Stimulated activated naive CD8-positive, alpha-beta T cell treated with anti-CD3 and anti-CD28 coated beads, Interleukin-15, Interleukin-2, amounts not matched to agents 100 ng/mL and 50 ng/mL, for 24 hours (primary cell): ENCODE results near the gene GHRL.

ENCODE experiments used
- H3K27ac Mint-ChIP-seq: one replicate; pipeline ENCODE4 v1.8.0; 2021; ENCODE audit warnings: mild to moderate bottlenecking, mixed read lengths
- H3K27me3 Mint-ChIP-seq: one replicate; pipeline ENCODE4 v1.8.0; 2021; ENCODE audit warnings: mixed read lengths
- H3K36me3 Mint-ChIP-seq: one replicate; pipeline ENCODE4 v1.8.0; 2021; ENCODE audit warnings: low read depth, mixed read lengths
- H3K4me1 Mint-ChIP-seq: one replicate; pipeline ENCODE4 v1.8.0; 2021; ENCODE audit warnings: low read depth, mixed read lengths
- H3K4me3 Mint-ChIP-seq: one replicate; pipeline ENCODE4 v1.8.0; 2021; ENCODE audit warnings: mild to moderate bottlenecking, mixed read lengths
- H3K9me3 Mint-ChIP-seq: one replicate; pipeline ENCODE4 v1.8.0; 2021; ENCODE audit warnings: mixed read lengths

The GHRL gene, protein sequence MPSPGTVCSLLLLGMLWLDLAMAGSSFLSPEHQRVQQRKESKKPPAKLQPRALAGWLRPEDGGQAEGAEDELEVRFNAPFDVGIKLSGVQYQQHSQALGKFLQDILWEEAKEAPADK

DNA sequence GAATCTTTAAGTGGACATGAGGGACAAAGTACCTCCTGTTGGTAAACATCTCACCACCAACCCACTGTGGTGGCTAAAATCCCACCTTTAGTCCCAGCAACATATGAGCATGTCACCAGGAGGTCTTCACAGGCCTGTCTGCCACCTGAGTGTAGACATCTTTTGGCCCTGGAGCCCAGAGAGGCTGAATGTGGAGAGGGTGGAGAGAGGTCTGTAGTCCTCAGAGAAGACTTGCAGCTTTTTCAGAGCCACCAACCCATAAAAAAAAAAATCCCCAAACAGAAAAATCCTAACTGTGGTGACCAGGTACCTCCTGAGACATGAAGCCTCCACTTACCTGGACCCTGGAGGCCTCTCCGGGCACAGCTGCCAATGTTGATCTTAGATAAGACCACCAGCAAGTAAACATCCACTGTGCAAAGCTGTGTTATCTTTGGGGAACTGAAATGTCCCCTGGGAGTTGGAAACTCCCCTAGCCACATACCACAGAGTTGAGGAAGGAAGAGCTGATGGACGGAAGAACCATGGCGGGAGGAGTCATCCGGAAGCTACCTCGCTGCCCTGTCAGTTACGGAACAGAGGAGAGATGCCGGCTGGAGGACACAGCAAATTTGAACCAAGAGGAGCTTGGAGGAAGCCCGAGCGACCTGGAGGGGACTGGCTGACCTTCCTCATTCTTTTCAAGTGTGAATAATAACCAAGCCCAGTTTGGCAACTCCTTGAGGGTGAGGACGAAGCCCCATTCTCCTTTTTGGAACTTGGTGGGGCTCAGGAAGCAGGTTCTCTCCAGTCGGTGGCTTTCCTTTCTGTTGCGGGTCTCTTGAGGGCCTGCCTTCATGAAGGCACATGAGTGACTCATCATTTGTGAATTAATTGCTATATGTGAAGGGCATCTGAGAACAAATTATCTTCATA lies at the start of gene GHRL:
GHRL (minus strand) TSS at position 443 of the 915 bp plus-strand sequence. CDS start 2,767 bp downstream, outside the sequence.
- H3K9me3 Mint-ChIP-seq, result no peaks in the 10 kb centered on the region
- H3K27ac Mint-ChIP-seq, result peak within 1 kb of the TSS; percentile 54
- H3K4me3 Mint-ChIP-seq, result peak within 1 kb of the TSS; percentile 33
- peaks cover 26% of the 10 kb centered on the region for H3K4me1 Mint-ChIP-seq
- peaks cover 45% of the 10 kb centered on the region for H3K36me3 Mint-ChIP-seq
- H3K27me3 Mint-ChIP-seq, result no peaks in the 10 kb centered on the region

DNA sequence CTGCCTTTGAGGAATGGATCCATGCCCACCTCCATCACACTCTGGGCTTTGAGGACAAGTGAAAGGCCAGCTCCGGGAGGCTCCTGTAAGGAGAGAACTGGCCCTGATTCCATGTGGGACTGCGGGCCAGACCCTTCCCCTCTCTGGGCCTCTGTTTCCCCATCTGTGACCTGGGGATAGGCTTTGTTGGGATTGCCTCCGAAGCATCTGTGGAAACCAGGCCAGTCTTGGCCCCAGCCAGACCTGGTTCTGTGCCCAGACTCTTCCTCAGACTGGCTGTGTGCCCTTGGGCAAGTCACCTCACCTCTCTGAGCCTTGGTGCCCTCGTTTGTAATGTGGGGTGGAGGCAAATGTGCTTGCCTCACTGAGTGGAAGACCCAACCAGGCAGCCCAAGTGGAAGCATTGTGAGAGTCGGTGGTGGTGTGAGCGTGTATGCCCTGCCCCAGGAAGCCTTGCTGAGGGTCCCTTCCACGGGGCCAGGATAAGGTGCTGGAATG lies 49.2 kb upstream of the GHRL start:
- Mint-ChIP-seq H3K27ac (no peak overlapping the region), H3K27me3 (no peaks in the 10 kb centered on the region), H3K36me3 (no peaks in the 10 kb centered on the region), H3K9me3 (no peaks in the 10 kb centered on the region), H3K4me3 (no peak overlapping the region), H3K4me1 (no peaks in the 10 kb centered on the region)

DNA sequence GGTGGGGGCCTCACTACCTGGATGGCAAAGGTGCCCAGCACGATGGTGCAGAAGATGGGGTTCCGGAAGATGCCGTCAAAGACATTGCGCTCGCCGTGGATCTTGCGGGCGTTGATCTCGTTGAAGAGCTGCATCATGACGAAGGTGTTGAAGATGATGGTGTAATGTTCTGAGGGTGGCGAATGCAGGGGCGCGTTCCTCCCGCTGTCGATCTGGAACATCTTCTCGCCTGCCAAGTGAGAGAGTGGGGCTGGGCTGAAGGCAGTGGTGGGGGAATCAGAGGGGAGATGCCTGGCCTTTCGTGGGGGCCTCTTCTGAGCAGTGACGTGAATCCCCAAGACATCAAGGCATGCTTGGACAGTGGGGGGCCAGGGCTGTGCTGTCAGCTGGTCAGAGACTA lies 47.7 kb upstream of the GHRL start:
- H3K27me3 Mint-ChIP-seq, result no peaks in the 10 kb centered on the region
- H3K27ac Mint-ChIP-seq, result no peak overlapping the region

DNA sequence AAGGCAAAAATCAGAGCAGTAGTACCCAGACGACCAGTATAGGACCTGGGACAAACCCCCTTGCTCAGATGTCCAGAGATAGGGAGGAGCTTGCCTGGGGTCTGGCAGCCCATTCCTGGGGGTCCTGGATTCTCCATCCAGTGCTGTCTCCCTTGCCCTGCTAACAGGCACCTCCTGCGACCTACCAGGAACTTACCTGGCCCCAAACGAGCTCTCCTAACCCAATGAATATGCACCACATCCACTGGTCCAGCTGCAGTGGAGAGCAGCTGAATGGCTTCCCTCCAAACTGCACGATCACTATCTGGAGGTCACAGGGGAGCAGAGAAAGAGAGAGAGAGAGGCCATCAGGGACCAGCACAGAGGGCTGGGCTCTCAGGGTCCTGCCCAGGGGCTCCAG lies 47.3 kb upstream of the GHRL start:
- Mint-ChIP-seq H3K27me3 (no peaks in the 10 kb centered on the region), H3K9me3 (no peaks in the 10 kb centered on the region)

More for the DNA sequence above, 47.7 kb upstream of the GHRL start:
- Mint-ChIP-seq H3K9me3 (no peaks in the 10 kb centered on the region), H3K4me3 (no peak overlapping the region), H3K36me3 (no peaks in the 10 kb centered on the region), H3K4me1 (no peaks in the 10 kb centered on the region)

DNA sequence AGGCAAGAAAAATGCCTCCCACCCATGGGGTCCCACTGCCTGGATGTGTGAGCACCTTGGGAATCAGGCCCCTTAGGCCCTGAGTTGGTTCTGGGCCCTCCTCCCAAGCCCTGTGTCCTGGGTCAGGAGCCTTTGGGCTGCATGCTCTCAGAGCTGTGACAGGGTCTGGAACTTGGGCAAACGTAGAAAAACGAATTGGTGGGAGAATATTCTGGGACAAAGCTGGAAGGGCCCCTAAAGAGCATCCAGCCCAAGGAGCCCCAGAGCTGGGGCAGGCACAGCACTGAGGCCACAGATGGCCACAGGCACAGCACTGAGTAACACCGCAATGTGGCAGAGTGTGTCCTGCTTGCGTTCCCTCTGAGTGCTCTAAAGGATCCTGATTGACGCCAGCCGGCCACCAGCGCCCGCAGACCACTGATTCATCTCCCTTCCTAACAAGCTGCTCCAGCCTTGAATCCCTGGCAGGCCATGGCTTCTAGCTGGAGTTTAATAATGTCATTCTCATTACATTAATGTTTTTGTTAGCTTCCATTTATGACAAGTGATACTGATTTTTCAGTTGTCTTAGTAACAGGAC lies 46.7 kb upstream of the GHRL start:
- Mint-ChIP-seq H3K9me3 (no peaks in the 10 kb centered on the region), H3K36me3 (no peaks in the 10 kb centered on the region), H3K4me3 (no peak overlapping the region), H3K27ac (no peak overlapping the region), H3K4me1 (no peaks in the 10 kb centered on the region), H3K27me3 (no peaks in the 10 kb centered on the region)

More for the DNA sequence above, 47.3 kb upstream of the GHRL start:
- no peaks in the 10 kb centered on the region for H3K4me1 Mint-ChIP-seq
- H3K4me3 Mint-ChIP-seq, result no peak overlapping the region
- no peaks in the 10 kb centered on the region for H3K36me3 Mint-ChIP-seq
- H3K27ac Mint-ChIP-seq, result no peak overlapping the region

DNA sequence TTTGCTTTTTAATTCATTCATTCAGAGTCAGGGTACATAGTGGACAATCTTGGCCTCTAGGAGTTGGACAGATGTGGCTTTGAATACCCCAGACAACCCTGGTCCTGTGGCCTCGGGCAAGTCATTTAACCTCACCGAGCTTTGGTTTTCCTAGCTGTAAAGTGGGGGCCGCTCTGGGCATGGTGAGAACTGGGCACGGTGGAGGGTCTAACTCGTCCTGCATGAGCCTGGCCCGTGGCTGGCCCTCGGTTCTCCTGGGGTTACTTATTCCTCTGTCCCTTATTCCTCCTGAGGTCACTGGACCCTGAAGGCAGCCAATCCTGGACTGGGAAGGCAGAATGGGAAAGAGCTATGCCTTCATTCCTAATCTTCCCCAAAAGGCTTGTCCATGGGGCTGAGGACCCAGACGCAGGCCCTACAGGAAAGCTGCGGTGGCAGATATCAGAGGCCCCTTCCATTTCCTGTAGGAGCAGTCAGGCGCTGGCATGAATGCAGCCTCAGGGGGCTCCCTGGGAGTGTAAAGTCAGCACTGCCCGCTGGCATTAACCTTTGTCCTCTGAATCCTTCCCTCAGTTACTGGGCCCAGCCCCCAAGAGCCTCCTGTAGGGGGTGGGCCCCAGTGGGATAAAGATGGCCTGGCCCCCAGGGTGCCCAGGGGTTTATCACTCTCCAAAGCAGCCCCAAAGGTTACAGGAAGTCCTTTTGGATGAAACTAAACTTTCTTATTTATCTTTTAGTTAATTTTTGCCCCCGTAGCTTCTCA lies 46.0 kb upstream of the GHRL start:
- H3K36me3 Mint-ChIP-seq, result no peaks in the 10 kb centered on the region
- no peaks in the 10 kb centered on the region for H3K9me3 Mint-ChIP-seq
- no peak overlapping the region for H3K4me3 Mint-ChIP-seq
- H3K27me3 Mint-ChIP-seq, result no peaks in the 10 kb centered on the region
- H3K4me1 Mint-ChIP-seq, result no peaks in the 10 kb centered on the region
- H3K27ac Mint-ChIP-seq, result no peak overlapping the region

DNA sequence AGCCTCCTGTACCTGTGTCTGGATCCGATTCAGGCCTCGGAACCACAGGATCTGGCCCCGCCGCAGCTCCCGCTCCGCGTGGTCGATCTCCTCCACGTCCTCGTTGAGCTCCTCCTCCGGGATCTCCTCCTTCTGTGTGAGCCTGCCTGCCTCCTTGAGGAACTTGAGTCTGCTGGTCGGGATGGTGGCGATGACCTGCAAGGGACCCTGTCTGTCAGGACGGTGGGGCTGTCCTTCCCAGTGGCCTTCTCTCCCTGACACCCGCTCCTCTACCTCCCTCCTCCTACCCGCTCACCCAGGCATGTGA lies 45.4 kb upstream of the GHRL start:
- Mint-ChIP-seq H3K36me3 (no peaks in the 10 kb centered on the region), H3K27ac (no peak overlapping the region), H3K9me3 (no peaks in the 10 kb centered on the region), H3K27me3 (no peaks in the 10 kb centered on the region), H3K4me1 (peaks cover 5% of the 10 kb centered on the region), H3K4me3 (no peak overlapping the region)

DNA sequence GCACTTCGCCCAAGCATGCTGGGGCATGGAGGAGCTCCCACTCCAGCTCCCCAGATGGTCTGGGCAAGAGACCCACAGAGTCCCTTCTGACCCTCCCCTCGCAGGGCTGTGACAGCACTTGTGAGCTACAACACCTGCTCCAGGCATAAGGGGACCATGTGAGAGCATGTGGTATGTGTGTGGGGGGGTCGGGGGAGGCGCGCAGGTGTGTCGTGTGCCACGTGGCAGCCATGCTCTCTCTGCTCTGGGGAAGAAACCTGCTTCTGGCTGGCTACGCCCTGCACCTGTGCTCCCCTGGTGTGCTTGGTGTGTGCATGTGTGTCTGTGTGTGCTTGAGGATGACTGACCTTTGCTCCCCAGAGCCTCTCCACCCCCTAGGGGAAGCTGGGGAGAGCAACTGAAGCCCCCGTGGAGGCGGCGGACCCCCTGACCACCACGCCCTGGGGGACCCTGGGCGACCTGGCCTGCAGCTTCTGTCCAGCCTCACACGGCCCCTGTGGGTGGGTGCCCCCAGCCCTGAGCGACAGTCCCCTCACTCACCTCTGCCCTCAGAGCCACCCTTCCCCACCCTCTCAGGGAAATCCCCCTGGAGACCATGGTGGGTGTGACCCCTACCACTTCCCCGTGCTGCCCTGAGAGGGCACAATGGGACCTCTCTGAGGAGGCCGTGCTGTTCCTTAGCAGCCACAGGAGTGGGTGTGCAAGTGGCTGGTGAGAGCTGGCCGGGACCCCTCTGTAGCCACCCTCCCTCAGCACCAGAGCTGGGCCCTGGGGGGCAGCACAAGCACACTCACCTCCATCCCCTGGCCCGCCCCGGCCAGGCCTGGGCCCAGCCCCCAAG lies 44.8 kb upstream of the GHRL start:
- H3K27me3 Mint-ChIP-seq, result no peaks in the 10 kb centered on the region
- no peak overlapping the region for H3K27ac Mint-ChIP-seq
- H3K36me3 Mint-ChIP-seq, result no peaks in the 10 kb centered on the region
- H3K4me3 Mint-ChIP-seq, result no peak overlapping the region
- peaks cover 10% of the 10 kb centered on the region for H3K4me1 Mint-ChIP-seq
- H3K9me3 Mint-ChIP-seq, result no peaks in the 10 kb centered on the region

DNA sequence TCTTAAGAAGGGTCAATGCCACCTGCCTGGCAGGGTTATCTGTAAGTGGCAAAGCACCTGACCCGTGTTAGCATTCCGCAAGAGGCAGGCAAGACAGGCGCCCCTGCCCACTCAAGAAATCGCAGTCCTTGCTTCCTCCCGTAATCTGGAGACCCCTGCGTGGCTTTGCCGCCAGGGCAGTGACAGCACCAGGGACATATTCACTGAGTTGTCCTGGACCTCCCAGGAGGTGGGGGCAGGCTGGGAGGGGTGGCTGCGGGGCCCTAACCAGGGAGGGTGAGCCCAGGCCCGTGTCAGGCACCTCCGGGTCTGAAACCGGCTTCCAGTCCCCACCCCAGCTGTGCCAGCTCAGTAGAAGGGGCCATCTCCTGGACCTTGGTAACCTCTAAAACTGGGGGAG lies 44.0 kb upstream of the GHRL start:
- H3K9me3 Mint-ChIP-seq, result no peaks in the 10 kb centered on the region
- no peak overlapping the region for H3K4me3 Mint-ChIP-seq
- H3K4me1 Mint-ChIP-seq, result peaks cover 16% of the 10 kb centered on the region
- H3K36me3 Mint-ChIP-seq, result no peaks in the 10 kb centered on the region
- no peak overlapping the region for H3K27ac Mint-ChIP-seq
- no peaks in the 10 kb centered on the region for H3K27me3 Mint-ChIP-seq

DNA sequence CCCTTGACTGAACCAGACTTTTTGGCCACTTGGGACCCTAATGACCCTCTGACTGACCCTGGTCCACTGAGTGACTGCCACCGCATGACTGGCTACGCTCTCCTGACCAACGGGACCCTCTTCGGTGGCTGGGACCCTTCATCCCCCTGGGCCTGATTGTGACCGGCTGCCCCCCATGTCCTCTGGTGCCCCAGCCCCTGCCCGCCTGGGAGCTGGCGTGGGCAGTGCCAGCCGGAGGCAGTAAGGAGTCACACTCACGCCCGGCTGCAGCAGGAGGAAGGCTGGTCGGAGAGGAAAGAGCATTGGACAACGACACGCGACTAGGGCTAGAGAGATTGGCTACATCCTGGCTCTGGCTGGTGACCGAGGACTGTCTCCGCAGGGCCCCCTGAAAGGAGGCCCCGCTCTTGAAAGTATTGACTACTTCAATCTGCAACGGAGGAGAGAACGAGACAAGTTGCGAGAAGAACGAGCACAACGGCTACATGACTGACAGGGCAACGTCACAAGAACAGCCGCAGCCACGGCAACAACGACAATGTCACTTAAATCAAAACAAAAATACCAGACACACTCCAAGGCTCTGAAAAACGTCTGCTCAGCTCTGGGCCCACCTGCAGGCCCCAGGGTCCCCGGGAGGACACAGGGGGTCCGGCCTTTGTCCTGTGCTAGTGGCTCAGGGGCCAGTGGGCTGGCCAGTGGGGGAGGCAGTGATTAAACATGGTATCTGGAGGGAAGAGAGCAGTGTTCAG lies 43.3 kb upstream of the GHRL start:
- H3K9me3 Mint-ChIP-seq, result no peaks in the 10 kb centered on the region
- H3K4me1 Mint-ChIP-seq, result peaks cover 16% of the 10 kb centered on the region
- no peak overlapping the region for H3K4me3 Mint-ChIP-seq
- H3K27me3 Mint-ChIP-seq, result no peaks in the 10 kb centered on the region
- no peaks in the 10 kb centered on the region for H3K36me3 Mint-ChIP-seq
- H3K27ac Mint-ChIP-seq, result no peak overlapping the region

DNA sequence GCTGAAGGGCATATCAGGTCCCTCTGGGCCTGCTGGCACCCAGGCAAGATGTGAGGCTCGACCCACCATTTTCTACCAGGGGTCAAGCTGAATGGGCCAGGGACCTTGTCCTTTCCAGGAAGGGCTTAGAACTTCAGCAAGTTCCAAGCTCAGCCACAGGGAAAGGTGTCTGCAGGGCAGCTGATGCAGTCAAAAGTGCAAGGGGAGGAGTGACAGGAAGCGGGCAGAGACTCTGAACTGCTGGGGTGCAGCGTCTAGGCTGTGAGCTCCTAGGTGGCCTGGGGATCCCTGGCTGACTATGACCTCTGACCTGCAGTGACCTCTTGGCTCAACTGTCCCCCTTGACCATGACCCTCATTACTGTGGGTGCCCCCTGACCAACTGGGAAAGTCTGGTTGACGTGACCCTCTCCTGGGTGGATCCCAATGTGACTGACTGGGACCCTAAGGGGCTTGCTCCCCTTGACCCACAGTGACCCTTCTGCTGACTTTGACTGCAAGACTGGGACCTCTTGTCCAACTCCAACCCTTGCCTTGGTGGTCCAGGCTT lies 42.5 kb upstream of the GHRL start:
- no peaks in the 10 kb centered on the region for H3K27me3 Mint-ChIP-seq
- H3K4me3 Mint-ChIP-seq, result no peak overlapping the region
- peaks cover 16% of the 10 kb centered on the region for H3K4me1 Mint-ChIP-seq
- no peak overlapping the region for H3K27ac Mint-ChIP-seq
- no peaks in the 10 kb centered on the region for H3K36me3 Mint-ChIP-seq
- no peaks in the 10 kb centered on the region for H3K9me3 Mint-ChIP-seq

DNA sequence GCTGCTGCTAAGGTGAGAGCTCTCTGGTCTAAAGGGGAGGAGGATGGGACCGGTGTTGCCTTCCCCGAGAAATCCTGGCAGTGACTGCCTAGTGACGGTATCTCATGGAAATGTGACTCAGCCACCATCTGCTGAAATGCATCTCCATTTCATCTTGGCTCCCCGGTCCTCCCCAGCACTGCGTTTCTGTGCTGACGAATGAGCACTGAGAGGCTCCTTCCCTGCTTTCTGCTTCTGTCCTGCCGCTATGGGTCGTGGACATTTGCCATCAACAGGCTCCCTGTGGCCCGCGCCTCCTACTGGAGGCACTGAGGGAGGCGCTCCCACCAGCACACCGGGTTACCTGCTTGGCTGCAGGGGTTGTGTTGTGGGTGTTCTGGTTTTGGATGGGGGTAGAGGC lies 41.7 kb upstream of the GHRL start:
- H3K36me3 Mint-ChIP-seq, result no peaks in the 10 kb centered on the region
- H3K4me3 Mint-ChIP-seq, result no peak overlapping the region

DNA sequence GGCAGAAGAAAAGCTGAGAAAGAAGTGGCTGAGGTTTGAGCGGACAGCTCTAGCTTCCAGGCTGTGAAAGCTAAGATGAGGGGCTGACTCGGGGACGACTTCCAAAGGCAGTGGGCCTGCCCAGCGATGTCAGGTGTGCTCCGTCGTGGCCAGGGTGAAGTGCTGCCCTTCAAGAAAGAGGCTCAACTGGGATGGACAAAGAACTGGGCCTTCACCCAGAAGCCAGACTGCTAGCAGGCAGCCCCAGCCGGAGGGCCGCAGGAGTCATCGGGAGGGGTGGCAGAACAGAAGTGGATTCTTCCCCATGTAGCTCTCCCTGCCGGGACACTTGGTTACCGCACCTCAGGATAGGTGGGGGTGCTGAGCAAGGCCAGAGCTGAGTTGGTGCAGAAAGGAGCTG lies 41.3 kb upstream of the GHRL start:
- peaks cover 8% of the 10 kb centered on the region for H3K27me3 Mint-ChIP-seq
- no peak overlapping the region for H3K4me3 Mint-ChIP-seq
- H3K9me3 Mint-ChIP-seq, result no peaks in the 10 kb centered on the region
- no peak overlapping the region for H3K27ac Mint-ChIP-seq
- H3K4me1 Mint-ChIP-seq, result peaks cover 16% of the 10 kb centered on the region
- H3K36me3 Mint-ChIP-seq, result no peaks in the 10 kb centered on the region

More for the DNA sequence above, 41.7 kb upstream of the GHRL start:
- Mint-ChIP-seq H3K9me3 (no peaks in the 10 kb centered on the region), H3K27me3 (peaks cover 4% of the 10 kb centered on the region), H3K27ac (no peak overlapping the region), H3K4me1 (peaks cover 16% of the 10 kb centered on the region)
